Measurements from ENCODE around the gene SLC29A3.

SLC29A3 gene

DNA sequence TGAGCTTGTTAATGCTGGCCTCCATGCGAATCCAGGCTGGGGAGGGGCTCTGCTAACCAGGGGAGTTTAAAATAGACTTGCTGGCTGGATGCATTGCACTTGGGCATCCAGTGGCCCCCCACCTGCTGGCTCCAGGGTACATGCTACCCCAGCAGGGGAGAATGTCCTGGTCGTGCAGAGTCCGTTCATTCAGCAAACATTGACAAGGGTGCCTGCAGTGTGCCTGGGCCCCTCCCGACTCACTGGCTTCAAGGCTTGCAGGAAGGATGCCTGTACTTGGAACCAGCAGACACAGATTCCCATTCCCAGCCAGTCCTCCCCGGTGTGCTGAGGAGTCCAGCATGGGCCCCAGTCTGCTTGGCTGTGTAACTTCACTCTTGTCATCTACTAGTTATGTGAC is 1.5 kb downstream of the SLC29A3 start:
- no peak for DNase-seq

DNA sequence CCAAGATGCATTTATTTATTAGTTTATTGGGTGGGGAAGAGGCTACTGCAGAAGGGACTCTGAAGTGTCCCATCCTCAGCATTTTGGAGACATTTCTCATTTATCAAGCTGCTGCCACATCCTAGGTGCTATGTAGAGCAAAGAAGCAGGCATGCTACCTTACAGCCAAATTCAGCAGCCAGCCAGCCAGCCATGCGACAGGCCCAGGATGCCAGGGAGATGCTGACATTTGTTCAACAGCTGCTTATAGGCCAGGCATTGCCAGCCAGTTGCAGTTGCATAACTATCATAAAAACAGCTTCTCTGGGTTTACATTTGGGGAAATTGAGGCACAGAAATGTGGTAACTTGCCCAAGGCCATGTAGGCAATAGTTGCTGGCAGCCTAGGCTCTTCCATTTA is 2.3 kb downstream of the SLC29A3 start:
- DNase-seq: no peak

- peak in 1 of 51 donors; percentile 21 for DNase-seq
These were observed 4.3 kb downstream of the SLC29A3 start for GRCh38 chr10:71323407-71323806.

GRCh38 chr10:71324743-71325142 is 5.7 kb downstream of the SLC29A3 start:
- no peak for DNase-seq

GRCh38 chr10:71325267-71325666 is 6.2 kb downstream of the SLC29A3 start:
- no peak for DNase-seq

DNA sequence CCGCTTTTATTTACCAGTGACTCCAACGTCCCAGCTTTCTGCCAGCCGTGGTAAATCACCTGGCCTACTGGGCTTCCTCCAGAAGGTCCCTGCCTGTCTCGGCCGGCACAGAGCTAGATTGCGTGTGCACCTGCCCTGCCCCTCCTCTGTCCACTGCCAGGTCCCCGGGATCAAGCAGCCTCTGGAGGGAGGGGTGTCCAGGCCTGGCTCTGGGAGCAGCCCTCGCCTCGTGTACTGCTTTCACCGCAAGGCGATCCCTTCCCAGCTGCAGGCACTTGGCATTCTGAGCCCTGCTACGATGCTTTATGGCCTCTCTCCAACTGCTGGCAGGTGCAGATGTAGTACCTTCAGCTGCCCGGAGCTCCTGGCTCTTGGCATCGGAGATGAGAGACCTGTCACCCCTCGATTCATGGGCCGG is 7.4 kb downstream of the SLC29A3 start:
- no peak for DNase-seq

- DNase-seq: no peak
These were observed 11.8 kb downstream of the SLC29A3 start for GRCh38 chr10:71330789-71331404.

DNA sequence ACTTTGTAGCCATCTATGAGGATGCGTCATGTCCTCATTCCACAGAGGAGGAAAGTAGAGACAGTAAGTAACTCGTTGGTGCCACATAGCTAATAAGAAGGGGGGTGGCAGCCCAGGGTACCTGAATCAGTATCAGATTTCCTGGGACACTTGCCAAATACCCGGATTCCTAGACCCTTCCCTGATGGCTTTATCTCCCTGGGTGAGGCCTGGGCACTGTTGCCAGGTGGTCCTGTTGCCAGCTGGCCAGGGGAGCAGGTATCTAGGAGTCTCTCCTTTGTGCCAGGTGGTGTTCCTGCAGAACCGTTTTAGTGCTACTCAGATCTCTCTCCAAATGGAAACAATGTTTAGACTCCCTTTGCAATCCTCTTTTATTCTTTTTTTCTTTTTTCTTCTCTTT is 12.7 kb downstream of the SLC29A3 start:
- DNase-seq: no peak

DNA sequence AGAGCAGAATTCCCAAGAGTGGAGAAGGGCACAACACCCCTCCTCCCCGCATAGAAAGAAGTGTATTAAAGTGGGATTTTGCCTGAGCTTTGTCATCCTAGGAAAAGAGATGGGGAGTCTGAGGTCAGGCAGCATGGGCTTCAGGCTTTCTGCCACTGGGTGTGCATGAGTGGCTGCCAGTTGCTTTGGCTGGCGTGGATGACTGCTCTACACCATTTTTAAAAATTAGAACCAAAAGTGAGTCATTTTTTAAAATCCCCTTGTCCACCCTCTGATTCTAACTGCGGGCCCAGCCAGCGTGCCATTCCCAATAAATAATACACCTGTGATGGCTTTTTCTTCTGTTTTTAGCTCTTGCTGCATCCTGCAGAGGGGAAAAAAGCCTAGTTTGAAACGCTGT is 13.4 kb downstream of the SLC29A3 start:
- no peak for DNase-seq

GRCh38 chr10:71333129-71333887 is 14.2 kb downstream of the SLC29A3 start:
- peak in 3 of 51 donors; percentile 13 to 15 (median 14) for DNase-seq

DNA sequence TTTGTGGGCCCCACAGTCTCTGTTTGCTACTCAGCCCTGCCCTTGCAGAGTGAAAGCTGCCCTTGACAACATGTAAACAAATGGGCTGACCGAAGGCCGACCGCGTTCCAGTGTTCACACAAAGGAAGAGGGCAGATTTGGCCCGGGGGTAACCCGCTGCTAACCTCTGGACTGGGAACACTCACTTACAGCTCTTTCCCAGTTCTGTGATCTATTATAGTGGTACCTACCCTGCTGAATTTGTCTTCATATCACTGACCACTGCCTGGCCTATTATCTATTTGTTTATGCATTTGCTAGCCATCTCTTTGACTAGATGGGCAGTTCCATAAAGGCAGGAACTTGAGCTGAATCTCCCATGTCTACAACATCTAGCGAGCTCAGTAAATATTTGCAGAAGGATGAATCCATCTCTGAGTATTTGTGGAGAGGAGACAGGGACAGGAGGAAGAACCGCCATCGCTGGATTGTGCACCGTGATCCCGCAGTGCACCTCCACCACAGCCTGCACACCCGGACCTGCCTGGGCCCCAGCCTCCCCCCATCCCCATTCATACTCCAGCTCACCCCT is 15.2 kb downstream of the SLC29A3 start:
- DNase-seq: no peak

DNA sequence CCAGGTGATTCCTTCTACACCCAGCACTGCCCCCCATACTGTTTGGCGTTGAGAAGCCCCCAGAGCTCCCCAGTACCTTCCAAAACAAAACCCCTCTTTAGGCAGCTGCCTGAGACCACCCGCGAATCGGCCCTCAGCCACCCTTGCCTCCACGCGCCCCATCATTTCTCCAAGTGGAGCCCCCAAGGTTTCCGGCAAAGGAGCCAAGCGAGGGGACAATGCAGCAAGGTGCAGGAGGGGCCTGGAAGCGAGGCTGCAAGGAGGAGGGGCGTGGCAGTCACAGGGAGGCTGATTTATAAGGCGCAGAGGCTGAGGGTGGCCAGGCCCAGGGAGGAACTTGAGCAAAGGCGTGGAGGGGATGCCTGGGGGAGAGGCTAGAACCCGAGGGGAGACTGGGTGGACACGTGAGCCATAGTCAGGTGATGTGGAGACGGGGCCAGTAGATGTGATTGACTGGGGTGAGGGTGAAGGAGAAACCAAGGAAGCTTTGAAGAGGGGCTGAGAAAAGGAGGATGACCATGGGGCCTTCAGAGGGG is 16.2 kb downstream of the SLC29A3 start:
- no peak for DNase-seq

- DNase-seq: no peak
These were observed 17.6 kb downstream of the SLC29A3 start for GRCh38 chr10:71336632-71337031.

- peak in 1 of 51 donors; percentile 25 for DNase-seq
These were observed 18.2 kb downstream of the SLC29A3 start for GRCh38 chr10:71337219-71337701.

DNA sequence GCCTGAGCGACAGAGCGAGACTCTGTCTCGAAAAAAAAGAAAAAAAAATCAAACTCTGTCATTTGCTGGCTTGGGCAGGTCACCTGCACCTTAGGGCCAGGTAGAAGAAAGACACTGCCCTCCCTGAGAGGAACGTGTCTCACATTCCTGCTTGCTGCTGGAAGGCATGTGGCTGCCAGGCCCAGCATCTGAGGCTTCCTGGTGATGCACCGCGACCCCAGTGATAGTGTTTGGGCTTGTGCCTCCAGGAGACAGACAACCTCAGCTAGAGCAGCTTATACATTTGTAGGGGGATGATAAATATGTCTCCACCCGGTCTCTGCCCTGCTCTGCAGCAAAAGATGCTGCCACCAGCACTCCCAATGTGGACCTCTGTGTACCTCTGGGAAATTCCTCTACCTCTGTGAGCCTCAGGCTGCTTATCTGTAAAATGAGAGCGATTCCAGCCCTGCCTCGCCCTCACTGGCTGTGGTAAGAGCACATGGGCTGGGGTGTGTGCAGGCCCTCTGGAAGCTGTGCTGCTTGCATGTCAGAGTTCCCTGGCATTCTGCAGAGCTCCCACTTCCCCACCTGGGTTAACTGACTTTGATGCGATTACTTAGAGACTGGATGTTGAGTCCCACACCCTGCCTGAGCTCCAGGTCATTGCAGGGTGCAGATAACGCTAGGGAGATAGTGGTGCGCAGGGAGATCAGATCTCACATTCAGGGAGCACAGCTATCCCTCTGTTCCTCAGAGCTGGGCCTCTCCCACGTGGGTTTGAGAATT is 19.9 kb downstream of the SLC29A3 start:
- DNase-seq: no peak

DNA sequence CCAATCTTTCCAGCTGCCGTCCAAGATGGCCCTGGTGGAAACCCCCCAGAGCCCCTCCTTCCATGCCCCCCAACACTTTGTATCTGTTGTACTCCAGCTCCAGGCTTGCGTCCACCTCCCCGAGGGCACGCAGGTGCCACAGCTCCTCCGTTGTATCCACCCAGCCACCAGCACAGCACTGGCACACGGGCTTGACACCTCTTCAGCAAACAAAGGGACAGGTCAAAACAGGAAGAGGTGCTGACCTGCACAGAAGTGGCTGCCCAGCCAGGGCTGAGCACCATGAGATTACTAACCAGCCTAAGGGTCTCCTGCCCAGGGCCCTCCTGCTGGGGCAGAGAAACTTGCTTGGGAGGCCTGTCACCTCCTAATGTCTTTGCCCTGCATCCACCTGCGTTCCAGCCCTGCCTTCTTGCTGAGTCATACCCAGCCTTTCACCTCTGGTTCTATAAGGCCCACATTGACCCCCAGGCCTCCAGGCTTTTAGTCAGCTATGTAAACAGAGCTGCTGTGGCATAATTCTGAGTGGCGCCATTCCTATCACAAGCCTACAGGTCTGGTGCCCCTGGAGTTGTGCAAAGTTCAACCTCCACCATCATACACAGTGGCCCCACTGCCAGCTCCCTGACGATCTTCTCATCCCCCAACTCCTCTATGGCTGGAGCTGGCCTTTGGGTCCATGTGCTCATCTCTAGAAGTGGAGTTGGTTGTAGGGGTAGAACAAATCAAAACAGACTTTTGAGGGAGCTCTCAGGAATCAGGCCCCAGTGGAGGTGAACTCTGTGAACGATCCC is 20.9 kb downstream of the SLC29A3 start:
- DNase-seq: no peak

- no peak for DNase-seq
These were observed 23.7 kb downstream of the SLC29A3 start for GRCh38 chr10:71342573-71343391.

GRCh38 chr10:71343392-71343773 is 24.3 kb downstream of the SLC29A3 start:
- DNase-seq: peak in 3 of 51 donors; percentile 20 to 31 (median 26)

DNA sequence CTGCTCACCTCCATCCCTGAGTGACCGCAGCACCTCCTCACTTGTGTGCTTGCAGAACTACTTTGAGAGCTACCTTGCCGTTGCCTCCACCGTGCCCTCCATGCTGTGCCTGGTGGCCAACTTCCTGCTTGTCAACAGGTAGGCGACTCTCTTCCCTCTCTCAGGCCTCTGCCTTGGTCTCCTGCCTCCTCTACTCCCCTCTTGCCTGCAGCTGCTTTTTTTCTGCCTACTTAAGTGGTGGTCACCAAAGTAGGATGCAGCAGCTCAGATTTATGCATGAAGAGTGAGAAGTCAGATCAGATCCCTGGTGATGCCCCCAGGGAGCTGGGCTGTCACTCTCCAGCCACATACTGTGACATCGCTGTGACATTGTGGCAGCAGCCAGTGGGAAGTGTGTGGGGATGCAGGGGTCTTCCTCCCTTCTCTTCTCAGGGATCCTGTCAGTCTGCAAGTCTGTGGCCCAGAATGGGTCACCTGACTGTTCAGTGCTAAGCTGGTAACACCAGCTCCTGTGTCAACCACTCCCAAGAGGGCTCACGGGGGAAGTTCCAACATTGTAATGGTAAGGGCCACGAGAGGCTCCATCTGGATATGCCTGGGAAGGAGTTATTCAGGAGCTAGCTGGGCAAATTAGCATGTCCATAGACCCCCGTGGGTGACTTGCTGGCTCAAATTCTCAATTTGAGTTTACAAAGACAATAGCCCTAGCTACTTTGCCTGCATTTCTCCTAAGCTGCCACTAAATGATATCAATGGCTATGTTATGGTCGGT is 25.3 kb downstream of the SLC29A3 start:
- DNase-seq: no peak

Measured in hypothalamus (tissue), 51 donors.